Left ventricle myocardium inferior (tissue), 1 donor: ENCODE results near the gene CALHM3. TPM values are rescaled to one million over a fixed set of nuclear protein-coding genes. Genes with fewer than 3 reads are reported as not detected.
"Not testable (repeated sequence)": the region's sequence is repeated elsewhere in the genome, so short reads cannot be mapped to it uniquely, and the experiment has no call there.

Experiments used
- DNase-seq: peaks from one replicate; pipeline ENCODE4 v3.0.0-alpha.2; 2020
- H3K27ac ChIP-seq: fragments of 200-600 bp; replicated peaks from 2 replicates; pipeline ENCODE4 v1.8.0; 2021
- H3K27me3 ChIP-seq: fragments of 200-600 bp; 2 replicates; pipeline ENCODE4 v1.8.0; 2021; ENCODE audit warnings: low read depth
- H3K36me3 ChIP-seq: fragments of 200-600 bp; 2 replicates; pipeline ENCODE4 v1.8.0; 2021
- H3K4me1 ChIP-seq: fragments of 200-600 bp; 2 replicates; pipeline ENCODE4 v1.8.0; 2021
- H3K4me3 ChIP-seq: fragments of 200-600 bp; 2 replicates; pipeline ENCODE4 v1.8.0; 2021; ENCODE audit warnings: mild to moderate bottlenecking, moderate library complexity
- H3K9me3 ChIP-seq: fragments of 200-600 bp; replicated peaks from 2 replicates; pipeline ENCODE4 v1.8.0; 2021
- CTCF ChIP-seq: fragments of 200-600 bp; IDR thresholded peaks from 2 replicates; pipeline ENCODE4 v1.8.0; 2021; ENCODE audit warnings: antibody characterized with exemption, mild to moderate bottlenecking, borderline replicate concordance
- intact Hi-C: fragments of 100-400 bp; cut with micrococcal nuclease; formaldehyde crosslinking; loops from one replicate; pipeline ENCODE4 v1.11.0; 2022
- long read RNA-seq: library from polyadenylated mRNA; unstranded; transcript quantifications from one replicate; pipeline ENCODE4 v2.0.0, GENCODE V29; 2021
- total RNA-seq: library from RNA; stranded (reverse); fragmentation: NEBNext Ultra II Directional; extraction: Animal tissue kit (Norgen Biotek cat#: 25700); gene quantifications from one replicate; pipeline ENCODE4 v1.2.1, GENCODE V29; 2021
- donor health status: DM: no; HTN: yes; CAD: no; lungs with severe emphysema.

The CALHM3 gene
- not detected for total RNA-seq
- long read RNA-seq = 0 reads

- peaks cover 17% of the 10 kb centered on the region for H3K27me3 ChIP-seq
- no peaks in the 10 kb centered on the region for H3K9me3 ChIP-seq
- no peak within 1 kb of the TSS for H3K4me3 ChIP-seq
- intact Hi-C loops = no loop called here
- TF ChIP-seq CTCF = no peak
- DNase-seq = no peak
- no peaks in the 10 kb centered on the region for H3K36me3 ChIP-seq
- H3K4me1 ChIP-seq = peaks cover 7% of the 10 kb centered on the region
- no peak within 1 kb of the TSS for H3K27ac ChIP-seq
Measured at GRCh38 chr10:103479135-103479534, at the start of gene CALHM3. TSS of gene CALHM3 (minus strand) at chr10:103479240. CDS start at chr10:103479032, 208 bp downstream.

DNA sequence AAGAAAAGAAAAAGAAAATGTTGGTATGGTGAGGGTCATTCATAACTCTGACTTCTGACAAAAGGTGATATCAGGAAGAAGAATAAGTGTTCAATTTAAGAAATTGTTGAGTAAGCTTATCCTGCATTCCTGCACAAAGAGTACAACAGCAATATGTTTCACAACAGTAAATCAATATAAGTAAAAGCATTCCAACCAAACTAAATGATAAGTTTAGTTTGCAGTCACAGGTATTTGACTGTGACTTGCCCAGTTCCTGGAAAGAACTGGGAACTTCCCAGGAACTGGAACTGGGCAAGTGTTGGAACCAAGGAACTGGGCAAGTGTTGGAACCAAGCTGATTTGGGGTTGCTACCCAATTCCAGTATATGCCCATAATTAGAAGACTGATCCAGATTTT lies 49.5 kb upstream of the CALHM3 start:
- TF ChIP-seq CTCF = no peak
- Histone ChIP-seq H3K4me1 (no peaks in the 10 kb centered on the region), H3K4me3 (no peak overlapping the region), H3K9me3 (peaks cover 37% of the 10 kb centered on the region), H3K36me3 (no peaks in the 10 kb centered on the region), H3K27me3 (no peaks in the 10 kb centered on the region), H3K27ac (no peak overlapping the region)
- no peak for DNase-seq
- intact Hi-C loops = no loop called here

DNA sequence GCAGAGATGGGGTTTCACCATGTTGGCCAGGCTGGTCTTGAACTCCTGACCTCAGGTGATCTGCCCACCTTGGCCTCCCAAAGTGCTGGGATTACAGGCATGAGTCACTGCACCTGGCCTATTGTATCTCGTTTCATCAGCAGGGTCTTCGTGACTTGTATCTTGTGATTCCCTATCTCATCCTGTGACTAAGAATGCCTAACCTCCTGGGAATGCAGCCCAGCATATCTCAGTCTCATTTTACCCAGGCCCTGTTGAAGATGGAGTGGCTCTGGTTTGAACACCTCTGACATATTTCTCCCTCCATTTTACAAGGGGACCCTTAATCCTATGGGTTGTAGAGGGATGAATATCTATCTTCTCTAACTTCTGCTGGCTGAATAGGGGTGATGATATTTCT lies 48.4 kb upstream of the CALHM3 start:
- peaks cover 27% of the 10 kb centered on the region for H3K9me3 ChIP-seq
- H3K27me3 ChIP-seq, DNase-seq, H3K27ac ChIP-seq, H3K36me3 ChIP-seq, intact Hi-C loops, H3K4me3 ChIP-seq, H3K4me1 ChIP-seq: not testable (repeated sequence)

DNA sequence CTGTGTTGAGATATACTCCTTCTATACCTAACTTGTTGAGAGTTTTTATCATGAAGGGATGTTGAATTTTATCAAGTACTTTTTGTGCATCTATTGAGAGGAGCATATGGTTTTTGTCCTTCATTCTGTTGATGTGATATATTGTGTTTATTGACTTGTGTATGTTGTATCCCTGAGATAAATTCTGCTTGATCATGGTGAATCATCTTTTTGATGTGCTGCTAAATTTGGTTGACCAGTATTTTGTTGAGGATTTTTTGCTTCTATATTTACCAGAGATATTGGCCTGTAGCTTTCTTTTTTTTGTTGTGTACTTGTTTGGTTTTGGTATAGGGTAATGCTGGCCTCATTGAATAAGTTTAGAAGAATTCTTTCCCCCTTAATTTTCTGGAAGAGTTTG lies 46.9 kb upstream of the CALHM3 start:
- TF ChIP-seq CTCF = no peak
- no peaks in the 10 kb centered on the region for H3K4me1 ChIP-seq
- H3K36me3 ChIP-seq = no peaks in the 10 kb centered on the region
- DNase-seq = no peak
- no peak overlapping the region for H3K27ac ChIP-seq
- peaks cover 27% of the 10 kb centered on the region for H3K9me3 ChIP-seq
- no peaks in the 10 kb centered on the region for H3K27me3 ChIP-seq
- intact Hi-C loops = no loop called here
- H3K4me3 ChIP-seq = no peak overlapping the region

- intact Hi-C loops = no loop called here
- Histone ChIP-seq H3K4me1 (no peaks in the 10 kb centered on the region), H3K27me3 (no peaks in the 10 kb centered on the region), H3K27ac (no peak overlapping the region), H3K9me3 (peaks cover 17% of the 10 kb centered on the region), H3K4me3 (no peak overlapping the region), H3K36me3 (no peaks in the 10 kb centered on the region)
- DNase-seq = no peak
- no peak for TF ChIP-seq CTCF
Measured at GRCh38 chr10:103523683-103524082, 44.6 kb upstream of the CALHM3 start.

DNA sequence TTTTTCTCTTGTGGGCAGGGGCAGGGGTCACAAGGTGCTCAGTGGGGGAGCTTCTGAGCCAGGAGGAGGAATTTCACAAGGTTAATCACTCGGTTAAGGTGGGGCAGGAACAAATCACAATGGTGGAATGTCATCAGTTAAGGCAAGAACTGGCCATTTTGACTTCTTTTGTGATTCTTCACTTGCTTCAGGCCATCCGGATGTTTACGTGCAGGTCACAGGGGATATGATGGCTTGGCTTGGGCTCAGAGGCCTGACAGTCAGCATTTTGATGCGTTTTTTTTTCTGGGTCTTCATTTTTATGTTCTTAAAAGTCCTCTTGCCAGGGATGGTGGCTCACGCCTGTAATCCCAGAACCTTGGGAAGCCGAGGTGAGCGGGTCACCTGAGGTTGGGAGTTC lies 43.0 kb upstream of the CALHM3 start:
- DNase-seq, H3K4me3 ChIP-seq, H3K4me1 ChIP-seq, H3K27ac ChIP-seq, H3K36me3 ChIP-seq, intact Hi-C loops, H3K27me3 ChIP-seq: not testable (repeated sequence)
- H3K9me3 ChIP-seq = peaks cover 17% of the 10 kb centered on the region

DNA sequence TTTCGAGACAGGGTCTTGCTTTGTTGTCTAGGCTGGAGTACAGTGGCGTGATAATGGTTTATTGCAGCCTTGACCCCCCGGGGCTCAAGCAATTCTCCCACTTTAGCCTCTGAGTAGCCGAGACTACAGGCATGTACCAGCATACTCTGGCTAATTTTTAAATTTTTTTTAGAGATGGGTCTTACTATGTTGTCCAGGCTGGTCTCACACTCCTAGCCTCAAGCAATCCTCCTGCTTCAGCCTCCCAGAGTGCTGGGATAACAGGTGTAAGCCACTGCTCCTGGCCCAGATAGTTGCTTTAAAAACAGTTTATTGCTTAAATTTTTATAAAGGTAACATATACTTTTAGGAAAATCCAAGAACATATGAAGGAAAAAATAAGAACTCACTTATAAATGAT lies 40.8 kb upstream of the CALHM3 start:
- TF ChIP-seq CTCF = no peak
- DNase-seq = no peak
- peaks cover 6% of the 10 kb centered on the region for H3K9me3 ChIP-seq
- no peaks in the 10 kb centered on the region for H3K36me3 ChIP-seq
- no peak overlapping the region for H3K4me3 ChIP-seq
- intact Hi-C loops = no loop called here
- peaks cover 11% of the 10 kb centered on the region for H3K4me1 ChIP-seq
- no peak overlapping the region for H3K27ac ChIP-seq
- H3K27me3 ChIP-seq = no peaks in the 10 kb centered on the region
